K562 (cell line): ENCODE data around the gene OR52E6. TPM values are rescaled to one million over a fixed set of nuclear protein-coding genes. Genes with fewer than 3 reads are reported as not detected.

ENCODE experiments used
- ATAC-seq: fragments of 200-7000 bp; cut with Tn5 transposase; 3 replicates; pipeline ENCODE4 v1.9.1; 2020; ENCODE audit warnings: moderate library complexity
- BruUV-seq: library from RNA; stranded (reverse); fragments of 400-500 nt; replicated peaks from 2 replicates; lab custom pipeline; 2021; lab: Mats Ljungman, UMichigan
- CTCF ChIA-PET: fragments of 300-600 bp; formaldehyde crosslinking; extraction: SDS; loops from one replicate; lab custom pipeline; 2021; ENCODE audit warnings: low intra/inter-chr PET ratio; lab: Yijun Ruan, JAX
- POLR2A ChIA-PET: fragments of 300-600, 350-650 bp; sonication (Branson Sonifier 250); formaldehyde crosslinking; extraction: SDS; loops from one replicate; lab custom pipeline; 2021; ENCODE audit warnings: antibody characterized with exemption, inconsistent platforms; lab: Yijun Ruan, JAX
- DNase-seq, 4 experiments: peaks; one replicate each; pipeline versions ENCODE4 v3.0.0 to v3.0.0-alpha.2; 2011 to 2018; ENCODE audit warnings: low spot score in 3 of 4, mixed read lengths in 3 of 4; ENCODE audit errors: extremely low read depth in 1 of 4
- FAIRE-seq: peaks from 2 replicates; lab custom pipeline; 2011; peaks lifted over from hg19 to GRCh38; lab: Jason Lieb, UNC
- H2AFZ ChIP-seq: 2 replicates; pipeline ENCODE4 v1.6.0; 2011; ENCODE audit warnings: low read depth, low read length, control low read depth, inconsistent platforms
- H3K27ac ChIP-seq: fragments of 200-600 bp; 3 replicates; pipeline ENCODE4 v1.8.0; 2011; ENCODE audit warnings: low read depth, mild to moderate bottlenecking, control low read depth, inconsistent platforms, low read length, moderate library complexity, mixed read lengths; ENCODE audit errors: extremely low read depth
- H3K27me3 ChIP-seq, 2 experiments: fragments of 300-600 bp in 1 of 2; 2 replicates in 1 of 2; 3 replicates in 1 of 2; pipeline versions ENCODE4 v1.6.0 to v1.8.0; 2011; ENCODE audit warnings: inconsistent platforms in 2 of 2, low read length in 2 of 2, mild to moderate bottlenecking in 1 of 2, mixed read lengths in 1 of 2, moderate library complexity in 1 of 2; ENCODE audit not compliant: control insufficient read depth in 2 of 2, insufficient read depth in 2 of 2
- H3K36me3 ChIP-seq: fragments of 300-600 bp; 3 replicates; pipeline ENCODE4 v1.8.0; 2011; ENCODE audit warnings: mild to moderate bottlenecking, low read length, inconsistent platforms; ENCODE audit not compliant: control insufficient read depth, insufficient read depth
- H3K4me1 ChIP-seq, 2 experiments: fragments of 200-600 bp in 1 of 2; replicated peaks in 1 of 2; 2 replicates in 1 of 2; 3 replicates in 1 of 2; pipeline versions ENCODE4 v1.5.1 to v1.8.0; 2011; ENCODE audit warnings: inconsistent platforms in 2 of 2, low read length in 2 of 2, mild to moderate bottlenecking in 1 of 2, mixed read lengths in 1 of 2, moderate library complexity in 1 of 2; ENCODE audit not compliant: control insufficient read depth in 2 of 2, insufficient read depth in 2 of 2
- H3K4me2 ChIP-seq: 2 replicates; pipeline ENCODE4 v1.6.1; 2011; ENCODE audit warnings: low read length, control low read depth, inconsistent platforms, mixed read lengths; ENCODE audit not compliant: insufficient read depth
- H3K4me3 ChIP-seq: fragments of 200-600 bp; sonication (generic), shearing (Covaris generic); 2 replicates; pipeline ENCODE4 v1.5.1; 2016; ENCODE audit warnings: control low read depth, inconsistent platforms
- H3K79me2 ChIP-seq: fragments of 200-600 bp; 3 replicates; pipeline ENCODE4 v1.8.0; 2011; ENCODE audit warnings: low read length, inconsistent platforms; ENCODE audit not compliant: control insufficient read depth, insufficient read depth
- H3K9ac ChIP-seq, 2 experiments: 2 replicates each; pipeline versions ENCODE4 v1.6.0 to v1.6.1; 2011; ENCODE audit warnings: low read depth in 2 of 2, low read length in 2 of 2, control low read depth in 1 of 2, inconsistent platforms in 1 of 2, mild to moderate bottlenecking in 1 of 2, mixed read lengths in 1 of 2; ENCODE audit not compliant: insufficient read depth in 1 of 2
- H3K9me1 ChIP-seq: one replicate; pipeline ENCODE4 v1.6.0; 2011; ENCODE audit warnings: inconsistent platforms, mild to moderate bottlenecking, low read length, moderate library complexity; ENCODE audit not compliant: control insufficient read depth, insufficient read depth
- H3K9me3 ChIP-seq: replicated peaks from 2 replicates; pipeline ENCODE4 v1.5.1; 2011; ENCODE audit warnings: low read depth, low read length, inconsistent platforms; ENCODE audit not compliant: control insufficient read depth, insufficient read depth
- H4K20me1 ChIP-seq: replicated peaks from 2 replicates; pipeline ENCODE4 v1.6.1; 2011; ENCODE audit warnings: low read length, inconsistent platforms, mixed read lengths; ENCODE audit not compliant: control insufficient read depth, insufficient read depth
- CBFB ChIP-seq: sonication (generic); formaldehyde crosslinking; IDR thresholded peaks from 2 replicates; pipeline ENCODE4 v1.4.0; 2020; ENCODE audit warnings: mild to moderate bottlenecking, missing genetic modification reagents
- CBX3 ChIP-seq, 2 experiments: IDR thresholded peaks; 1 replicate in 1 of 2; 2 replicates in 1 of 2; pipeline ENCODE4 v1.6.1; 2012; ENCODE audit warnings: inconsistent platforms in 2 of 2, low read length in 2 of 2, borderline replicate concordance in 1 of 2, control low read depth in 1 of 2
- CTBP1 ChIP-seq: fragments of 450-650 bp; IDR thresholded peaks from 2 replicates; pipeline ENCODE4 v1.6.1; 2016; ENCODE audit warnings: borderline replicate concordance
- ETV6 ChIP-seq, 3 experiments: fragments of 150-350 bp in 1 of 3; sonication (generic) in 1 of 3; formaldehyde crosslinking in 1 of 3; IDR thresholded peaks; 2 replicates each; pipeline versions ENCODE4 v1.6.1 to v1.8.0; 2014 to 2022; ENCODE audit warnings: borderline replicate concordance in 2 of 3, low read depth in 2 of 3, antibody characterized with exemption in 1 of 3, low read length in 1 of 3, mild to moderate bottlenecking in 1 of 3, missing genetic modification reagents in 1 of 3
- GABPB1 ChIP-seq: sonication (generic); formaldehyde crosslinking; IDR thresholded peaks from 2 replicates; pipeline ENCODE4 v1.8.0; 2022; ENCODE audit warnings: mild to moderate bottlenecking, missing genetic modification reagents
- GABPB2 ChIP-seq: fragments of 250-450 bp; sonication (Bioruptor Pico); conservative IDR thresholded peaks from 2 replicates; pipeline ENCODE4 v1.5.1; 2021; ENCODE audit warnings: mild to moderate bottlenecking
- MAFG ChIP-seq: fragments of 450-650 bp; conservative IDR thresholded peaks from 2 replicates; pipeline ENCODE4 v1.6.1; 2016; ENCODE audit warnings: missing genetic modification characterization, missing compliant biosample characterization
- MYNN ChIP-seq, 2 experiments: sonication (generic); formaldehyde crosslinking in 1 of 2; IDR thresholded peaks; 2 replicates each; pipeline versions ENCODE4 v1.5.0 to v1.6.1; 2016 to 2020; ENCODE audit warnings: antibody characterized with exemption in 1 of 2, missing genetic modification reagents in 1 of 2
- RBM34 ChIP-seq: fragments of 200-400 bp; formaldehyde crosslinking; IDR thresholded peaks from 2 replicates; pipeline ENCODE4 v1.6.1; 2018; ENCODE audit warnings: low read length, borderline replicate concordance; ENCODE audit not compliant: insufficient read depth
- RHOXF2B ChIP-seq: fragments of 250-450 bp; sonication (Bioruptor Pico); conservative IDR thresholded peaks from 2 replicates; pipeline ENCODE4 v1.5.1; 2021
- TAF1 ChIP-seq: IDR thresholded peaks from 2 replicates; pipeline ENCODE4 v1.6.1; 2011; ENCODE audit warnings: mild to moderate bottlenecking, low read length, moderate library complexity; ENCODE audit not compliant: insufficient read depth, control insufficient read depth, severe bottlenecking; ENCODE audit errors: extremely low read depth
- ZNF23 ChIP-seq: fragments of 250-450 bp; sonication (Bioruptor Pico); IDR thresholded peaks from 2 replicates; pipeline ENCODE4 v1.4.0; 2020; ENCODE audit warnings: mild to moderate bottlenecking
- ZNF324 ChIP-seq: fragments of 250-450 bp; sonication (Bioruptor Pico); IDR thresholded peaks from 2 replicates; pipeline ENCODE4 v1.4.0; 2020; ENCODE audit warnings: mild to moderate bottlenecking
- WGBS: fragments of 100-300 bp; shearing (Covaris generic); methylation state at CpG from one replicate; pipeline ENCODE4 v1.1.6; 2016; ENCODE audit warnings: low coverage, mixed read lengths; ENCODE audit not compliant: insufficient coverage; ENCODE audit errors: missing lambda C conversion rate; 5-methylcytosine and 5-hydroxymethylcytosine counted together
- in situ Hi-C: fragments of 300-500 bp; cut with MboI; formaldehyde crosslinking; loops from 4 replicates; pipeline ENCODE4 v1.15.0; 2018; ENCODE audit warnings: inconsistent platforms, mixed read lengths
- intact Hi-C: fragments of 100-400 bp; cut with micrococcal nuclease; formaldehyde crosslinking; loops from 2 replicates; pipeline ENCODE4 v1.14.2; 2022
- polyA plus RNA-seq, 8 experiments: library from polyadenylated mRNA; depleted of rRNA in 4 of 8; stranded (reverse) in 5 of 8; unstranded in 3 of 8; fragments of >200 nt; fragmentation: Nextera tagmentation in 2 of 8; fragmentation: Illumina TruSeq in 1 of 8; extraction: Ambion mirVana in 2 of 8; extraction: Trizol in 1 of 8; gene quantifications; 2 replicates each; pipeline versions ENCODE4 v1.2.1 to v1.2.3, GENCODE V29; 2011 to 2014; ENCODE audit warnings: inconsistent platforms in 1 of 8, missing spikeins in 1 of 8
- total RNA-seq, 7 experiments: library from RNA; depleted of rRNA in 6 of 7; stranded (reverse); fragments of >200 nt in 6 of 7; fragmentation: Illumina TruSeq in 2 of 7; extraction: Trizol in 2 of 7; gene quantifications; 2 replicates each; pipeline versions ENCODE4 v1.2.1 to v1.2.3, GENCODE V29; 2011 to 2021; ENCODE audit warnings: low replicate concordance in 1 of 7
- TF ChIP-seq, protein P1 (sequence below): fragments of 250-450 bp; sonication (Bioruptor Pico); IDR thresholded peaks from 2 replicates; pipeline ENCODE4 v1.5.0; 2022; ENCODE audit warnings: mild to moderate bottlenecking
- TF ChIP-seq, protein P2 (sequence below): fragments of 450-650 bp; IDR thresholded peaks from 2 replicates; pipeline ENCODE4 v1.6.1; 2017; ENCODE audit warnings: antibody characterized with exemption

Gene OR52E6
- total and polyA plus RNA-seq, 9 of the 15 experiments (the other 6 are each of a cell fraction or from before 2014, with no cell fraction given), result not detected

DNA sequence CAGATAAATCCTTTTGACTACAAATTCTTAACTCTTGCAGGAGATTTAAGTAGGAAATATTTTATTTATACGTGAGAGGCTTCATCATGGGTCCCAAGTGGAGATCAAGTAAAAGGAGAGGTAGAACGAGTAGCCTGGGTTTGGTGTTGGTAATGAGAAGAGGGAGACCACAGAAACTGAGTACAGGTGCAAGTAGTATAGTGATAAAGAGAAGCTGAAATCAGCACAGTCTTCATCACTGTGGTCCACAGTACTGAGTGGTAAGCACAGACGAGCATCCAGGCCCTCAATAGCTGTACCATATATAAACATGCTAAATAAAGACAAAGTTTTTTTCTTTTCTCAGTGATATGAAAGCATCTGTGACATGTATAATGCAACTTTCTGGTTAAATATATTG lies 45.5 kb upstream of the OR52E6 start:
- POLR2A ChIA-PET, result no interaction called here
- ATAC-seq (no peak), DNase-seq (no peak), FAIRE-seq (no peak)
- no TSS peak for BruUV-seq
- H3K79me2 ChIP-seq, result no peaks in the 10 kb centered on the region
- H3K4me2 ChIP-seq, result no peak overlapping the region
- no peak overlapping the region for H3K27ac ChIP-seq
- H2AFZ ChIP-seq, result no peak overlapping the region
- H4K20me1 ChIP-seq, result no peaks in the 10 kb centered on the region
- no peaks in the 10 kb centered on the region; a peak in 1 of 5 replicates for H3K27me3 ChIP-seq
- intact Hi-C loops (no loop called here), in situ Hi-C loops (loop anchor here (10.0 kb wide), 1 partner anchor 282 kb away; no protein-coding TSS in a partner anchor)
- H3K9me3 ChIP-seq, result no peaks in the 10 kb centered on the region
- no peaks in the 10 kb centered on the region for H3K9me1 ChIP-seq
- no peak overlapping the region for H3K9ac ChIP-seq
- CTCF ChIA-PET, result no interaction called here
- no peak for TF ChIP-seq MYNN (IDR thresholded peaks at IDR 0.05)
- no peak for TF ChIP-seq MYNN (CRISPR knock-in tag; IDR thresholded peaks at IDR 0.05)
- TF ChIP-seq CTBP1, result no peak
- no peak for TF ChIP-seq CBFB
- TF ChIP-seq ZNF324 (CRISPR knock-in tag), result no peak
- no peak for TF ChIP-seq ETV6 (IDR thresholded peaks at IDR 0.05; ENCODE audit: borderline replicate concordance in 1 of 2, low read depth in 2 of 2, low read length in 1 of 2)
- TF ChIP-seq ETV6 (CRISPR knock-in tag; IDR thresholded peaks at IDR 0.05; ENCODE audit: borderline replicate concordance), result no peak
- no peak for TF ChIP-seq MAFG (tag)
- no peak for TF ChIP-seq RBM34
- no peak for TF ChIP-seq ZNF23 (CRISPR knock-in tag)
- no peak for TF ChIP-seq CBX3 (IDR thresholded peaks at IDR 0.05; ENCODE audit: borderline replicate concordance in 1 of 2, low read length in 2 of 2)
- no peak for TF ChIP-seq TAF1
- TF ChIP-seq RHOXF2B (CRISPR knock-in tag), result no peak
- TF ChIP-seq GABPB1 (CRISPR knock-in tag), result no peak
- TF ChIP-seq, protein P1, sequence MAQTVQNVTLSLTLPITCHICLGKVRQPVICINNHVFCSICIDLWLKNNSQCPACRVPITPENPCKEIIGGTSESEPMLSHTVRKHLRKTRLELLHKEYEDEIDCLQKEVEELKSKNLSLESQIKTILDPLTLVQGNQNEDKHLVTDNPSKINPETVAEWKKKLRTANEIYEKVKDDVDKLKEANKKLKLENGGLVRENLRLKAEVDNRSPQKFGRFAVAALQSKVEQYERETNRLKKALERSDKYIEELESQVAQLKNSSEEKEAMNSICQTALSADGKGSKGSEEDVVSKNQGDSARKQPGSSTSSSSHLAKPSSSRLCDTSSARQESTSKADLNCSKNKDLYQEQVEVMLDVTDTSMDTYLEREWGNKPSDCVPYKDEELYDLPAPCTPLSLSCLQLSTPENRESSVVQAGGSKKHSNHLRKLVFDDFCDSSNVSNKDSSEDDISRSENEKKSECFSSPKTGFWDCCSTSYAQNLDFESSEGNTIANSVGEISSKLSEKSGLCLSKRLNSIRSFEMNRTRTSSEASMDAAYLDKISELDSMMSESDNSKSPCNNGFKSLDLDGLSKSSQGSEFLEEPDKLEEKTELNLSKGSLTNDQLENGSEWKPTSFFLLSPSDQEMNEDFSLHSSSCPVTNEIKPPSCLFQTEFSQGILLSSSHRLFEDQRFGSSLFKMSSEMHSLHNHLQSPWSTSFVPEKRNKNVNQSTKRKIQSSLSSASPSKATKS (CRISPR knock-in tag), result no peak
- TF ChIP-seq, protein P2, sequence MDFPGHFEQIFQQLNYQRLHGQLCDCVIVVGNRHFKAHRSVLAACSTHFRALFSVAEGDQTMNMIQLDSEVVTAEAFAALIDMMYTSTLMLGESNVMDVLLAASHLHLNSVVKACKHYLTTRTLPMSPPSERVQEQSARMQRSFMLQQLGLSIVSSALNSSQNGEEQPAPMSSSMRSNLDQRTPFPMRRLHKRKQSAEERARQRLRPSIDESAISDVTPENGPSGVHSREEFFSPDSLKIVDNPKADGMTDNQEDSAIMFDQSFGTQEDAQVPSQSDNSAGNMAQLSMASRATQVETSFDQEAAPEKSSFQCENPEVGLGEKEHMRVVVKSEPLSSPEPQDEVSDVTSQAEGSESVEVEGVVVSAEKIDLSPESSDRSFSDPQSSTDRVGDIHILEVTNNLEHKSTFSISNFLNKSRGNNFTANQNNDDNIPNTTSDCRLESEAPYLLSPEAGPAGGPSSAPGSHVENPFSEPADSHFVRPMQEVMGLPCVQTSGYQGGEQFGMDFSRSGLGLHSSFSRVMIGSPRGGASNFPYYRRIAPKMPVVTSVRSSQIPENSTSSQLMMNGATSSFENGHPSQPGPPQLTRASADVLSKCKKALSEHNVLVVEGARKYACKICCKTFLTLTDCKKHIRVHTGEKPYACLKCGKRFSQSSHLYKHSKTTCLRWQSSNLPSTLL, result no peak
- TF ChIP-seq GABPB2 (CRISPR knock-in tag), result no peak
- H3K36me3 ChIP-seq, result no peaks in the 10 kb centered on the region
- H3K4me1 ChIP-seq, result no peaks in the 10 kb centered on the region
- no peak overlapping the region for H3K4me3 ChIP-seq
- WGBS, result 3% methylated on average over 3 of the region's 3 CpGs
